Stomach (tissue), 4 donors: ENCODE results near the gene C16orf78.

ENCODE experiments used
- CTCF ChIP-seq, 7 experiments: fragments of 450-650 bp in 4 of 7; fragments of 200-600 bp in 3 of 7; sonication (generic) in 3 of 7; IDR thresholded peaks; one replicate each; pipeline ENCODE4 v1.5.1; 2016 to 2019; ENCODE audit warnings: antibody characterized with exemption in 7 of 7, control low read depth in 2 of 7, mild to moderate bottlenecking in 1 of 7
- EP300 ChIP-seq: sonication (generic); formaldehyde crosslinking; IDR thresholded peaks from one replicate; pipeline ENCODE4 v1.6.1; 2017; ENCODE audit warnings: antibody characterized with exemption
- POLR2A ChIP-seq, 4 donors: fragments of 450-650 bp; IDR thresholded peaks; one replicate each; pipeline ENCODE4 v1.6.1; 2016; ENCODE audit warnings: antibody characterized with exemption in 4 of 4, control low read depth in 2 of 4, mild to moderate bottlenecking in 1 of 4, moderate library complexity in 1 of 4
- POLR2AphosphoS5 ChIP-seq, 3 donors: sonication (generic); formaldehyde crosslinking; IDR thresholded peaks; one replicate each; pipeline ENCODE4 v1.6.1; 2016; ENCODE audit warnings: antibody characterized with exemption in 3 of 3

DNA sequence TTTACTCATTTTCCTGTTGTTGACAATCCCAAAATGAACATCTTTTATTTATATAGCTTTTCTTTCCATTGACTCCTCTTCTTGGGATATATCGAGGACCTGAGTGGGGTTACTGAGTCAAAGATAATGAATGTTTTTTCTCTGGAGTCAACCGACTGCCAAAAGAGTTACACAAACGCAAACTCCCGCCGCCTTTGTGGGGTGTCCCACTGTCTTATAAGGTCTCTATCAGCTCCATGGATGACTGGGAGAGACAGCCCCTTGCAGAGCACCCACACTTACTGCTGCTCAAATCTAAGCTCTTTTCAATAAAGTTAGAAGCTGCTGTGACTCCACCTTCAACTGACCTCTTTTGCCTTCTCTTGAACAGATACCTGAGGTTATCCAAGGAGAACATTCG is 25.2 kb downstream of the C16orf78 start:
- no peak for TF ChIP-seq CTCF (IDR thresholded peaks at IDR 0.05)
- TF ChIP-seq POLR2AphosphoS5 (IDR thresholded peaks at IDR 0.05): no peak
- no peak for TF ChIP-seq POLR2A (IDR thresholded peaks at IDR 0.05)
- no peak for TF ChIP-seq EP300
